Superior temporal gyrus (tissue), 1 donor: ENCODE data around the gene CHN2.
"Not testable (repeated sequence)": the region's sequence is repeated elsewhere in the genome, so short reads cannot be mapped to it uniquely, and the experiment has no call there.

Experiments used
- DNase-seq: peaks from one replicate; pipeline ENCODE4 v3.0.0-alpha.2; 2016; ENCODE audit errors: extremely low spot score

CHN2 gene

DNA sequence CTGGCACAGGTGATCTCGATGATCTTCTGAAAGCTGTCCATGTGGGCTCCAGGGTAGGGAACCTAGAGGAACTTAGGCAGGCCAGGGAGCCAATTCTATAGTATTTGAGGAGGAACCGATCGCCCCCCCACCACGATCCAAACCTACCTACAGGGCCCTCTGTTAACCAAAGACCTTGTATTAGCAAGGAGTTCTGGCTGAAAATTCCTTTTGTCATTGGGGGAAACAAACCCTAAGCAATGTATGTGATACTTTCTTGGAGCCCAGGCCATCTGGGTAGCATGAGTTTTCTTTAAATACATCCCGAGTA, 62.1 kb downstream of the CHN2 start:
- no peak for DNase-seq

DNA sequence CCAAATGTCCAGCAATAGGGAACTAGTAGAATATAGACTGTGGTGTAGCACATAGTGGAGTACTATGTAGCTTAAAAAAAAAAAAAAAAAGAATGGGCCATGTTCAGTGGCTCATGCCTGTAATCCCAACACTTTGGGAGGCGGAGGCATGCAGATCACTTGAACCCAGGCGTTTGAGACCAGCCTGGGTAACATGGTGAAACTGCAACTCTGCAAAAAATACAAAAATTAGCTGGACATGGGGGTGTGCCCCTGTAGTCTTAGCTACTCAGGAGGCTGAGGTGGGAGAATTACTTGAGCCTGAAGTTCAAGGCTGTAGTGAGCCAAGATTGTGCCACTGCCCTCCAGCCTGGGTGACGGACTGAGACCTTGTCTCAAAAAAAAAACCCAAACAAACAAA, 64.4 kb downstream of the CHN2 start:
- no peak for DNase-seq

DNA sequence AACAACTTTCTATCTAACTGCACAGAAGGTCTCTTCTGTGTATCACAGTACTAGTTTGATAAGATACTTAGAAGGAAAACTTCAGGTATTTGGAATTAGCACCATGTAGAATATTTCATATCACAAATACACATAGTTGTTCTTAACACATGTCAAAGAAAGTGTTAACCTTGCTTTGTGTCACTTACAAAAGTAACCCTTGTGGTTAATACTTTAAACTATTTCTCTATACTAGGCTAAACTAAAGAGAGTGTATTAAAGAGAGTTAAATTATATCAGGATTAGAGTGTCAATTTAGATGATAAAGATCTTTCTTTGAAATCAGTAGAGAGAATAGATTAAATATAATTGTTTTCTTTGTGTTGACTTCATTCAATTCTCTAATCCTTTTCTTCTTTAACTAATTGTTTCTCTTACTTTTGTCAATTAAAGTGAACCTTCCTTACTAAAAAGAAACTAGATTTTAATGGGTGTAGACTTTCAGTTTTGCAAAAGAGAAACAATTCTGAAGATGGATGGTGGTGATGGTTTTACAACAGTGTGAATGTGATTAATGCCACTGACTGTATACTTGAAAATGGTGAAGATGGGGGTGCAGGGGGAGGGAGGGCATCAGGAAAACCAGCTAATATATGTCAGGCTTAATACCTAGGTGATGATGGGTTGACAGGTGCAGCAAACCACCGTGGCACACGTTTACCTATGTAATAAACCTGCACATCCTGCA, 67.8 kb downstream of the CHN2 start:
- DNase-seq: no peak

GRCh38 chr7:29263601-29264207, 69.1 kb downstream of the CHN2 start:
- not testable (repeated sequence) for DNase-seq

GRCh38 chr7:29265208-29265923, 70.8 kb downstream of the CHN2 start:
- no peak for DNase-seq

GRCh38 chr7:29269935-29270334, 75.4 kb downstream of the CHN2 start:
- no peak for DNase-seq

DNA sequence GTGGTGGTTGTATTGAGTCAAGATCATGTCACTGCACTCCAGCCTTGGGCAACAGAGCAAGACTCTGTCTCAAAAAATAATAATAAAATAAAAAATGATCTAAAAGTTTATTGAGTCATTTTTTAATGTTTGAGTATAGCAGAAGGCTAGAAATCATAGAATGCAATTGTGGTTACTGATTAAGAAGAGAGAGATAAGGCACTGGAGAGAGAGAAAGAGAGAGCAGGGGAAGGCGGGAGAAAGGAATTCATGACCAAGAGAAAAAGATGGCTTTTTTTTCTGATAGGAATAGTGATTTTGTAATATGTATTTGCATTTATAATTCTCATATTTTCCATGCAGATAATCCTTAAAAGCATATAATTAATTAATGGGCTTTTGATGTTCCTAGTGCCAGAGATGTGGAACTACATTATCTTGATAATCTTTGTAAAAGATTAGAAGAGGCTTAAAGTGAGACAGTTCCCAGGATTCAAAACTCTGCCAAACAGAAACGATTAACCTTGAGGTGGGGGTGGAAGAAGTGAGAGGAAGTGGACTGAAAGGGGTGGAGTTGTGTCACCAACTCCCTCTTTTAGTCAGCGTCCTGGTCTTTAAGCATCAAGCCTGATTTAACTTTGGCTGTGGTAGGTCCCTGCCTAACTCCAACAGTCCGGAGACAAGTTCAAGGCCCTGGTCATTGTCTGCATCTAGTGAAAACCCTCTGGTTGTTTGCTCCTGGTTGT, 76.2 kb downstream of the CHN2 start:
- DNase-seq: no peak

- no peak for DNase-seq
Measured at GRCh38 chr7:29271319-29271658, 76.7 kb downstream of the CHN2 start.

DNA sequence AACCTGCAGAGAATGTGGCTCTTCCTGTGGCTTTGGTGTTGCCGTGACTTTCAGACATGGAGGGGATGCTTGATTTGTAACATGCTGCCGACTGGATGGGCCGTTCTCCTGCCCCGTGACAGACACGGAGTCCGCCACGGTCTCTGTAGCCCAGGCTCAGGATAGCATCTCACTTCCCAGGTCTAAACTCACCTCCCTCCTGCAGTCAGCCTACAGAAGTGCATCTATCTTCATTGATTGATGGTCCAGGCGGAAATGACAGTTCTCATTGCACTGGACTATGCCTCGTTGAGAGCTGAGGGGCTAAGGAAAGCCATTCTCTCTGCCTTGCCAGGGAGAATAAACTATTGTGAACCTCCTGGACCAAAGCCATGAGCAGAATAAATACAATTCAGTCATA, 77.5 kb downstream of the CHN2 start:
- DNase-seq: no peak

GRCh38 chr7:29274146-29275017, 79.8 kb downstream of the CHN2 start:
- peak; percentile 88 for DNase-seq

GRCh38 chr7:29275018-29275318, 80.4 kb downstream of the CHN2 start:
- DNase-seq: no peak

DNA sequence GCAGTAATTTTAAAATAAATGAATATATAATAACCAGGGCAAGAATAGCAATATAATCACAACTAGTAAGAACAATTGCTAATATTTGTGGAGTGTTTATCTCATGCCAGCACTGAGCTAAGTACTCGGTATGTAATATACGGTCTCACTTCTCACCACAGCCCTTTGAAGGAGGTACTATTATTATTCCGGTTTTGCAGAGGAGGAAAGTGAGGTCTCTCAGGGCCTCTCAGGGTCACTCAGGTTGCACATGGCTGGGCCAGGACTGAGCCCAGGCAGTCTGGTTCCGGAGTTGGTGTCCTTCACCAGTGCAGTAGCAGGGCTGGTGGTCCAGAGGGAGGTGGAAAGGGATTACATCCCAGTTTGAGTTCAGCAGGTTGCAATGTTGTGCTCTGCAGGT, 80.9 kb downstream of the CHN2 start:
- DNase-seq: no peak

DNA sequence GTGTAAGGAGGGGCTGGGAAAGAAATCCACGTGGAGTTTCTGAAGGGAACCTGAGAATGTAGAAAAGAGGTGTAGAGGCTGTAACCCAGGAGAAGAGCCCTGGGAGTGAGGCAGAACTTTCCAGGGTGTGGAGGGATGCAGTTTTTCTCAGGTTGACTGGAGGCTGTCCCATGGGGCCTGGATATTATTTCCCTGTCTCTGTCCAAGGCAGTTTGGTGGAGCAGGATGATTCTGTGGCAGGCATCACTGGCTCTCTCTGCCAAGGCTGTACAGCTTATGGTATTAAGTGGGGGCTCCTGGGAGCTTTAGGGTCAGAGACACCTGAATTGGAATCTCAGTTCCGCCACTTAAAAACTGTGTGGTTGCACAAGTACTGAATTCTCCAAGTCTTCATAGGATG, 81.6 kb downstream of the CHN2 start:
- no peak for DNase-seq

DNA sequence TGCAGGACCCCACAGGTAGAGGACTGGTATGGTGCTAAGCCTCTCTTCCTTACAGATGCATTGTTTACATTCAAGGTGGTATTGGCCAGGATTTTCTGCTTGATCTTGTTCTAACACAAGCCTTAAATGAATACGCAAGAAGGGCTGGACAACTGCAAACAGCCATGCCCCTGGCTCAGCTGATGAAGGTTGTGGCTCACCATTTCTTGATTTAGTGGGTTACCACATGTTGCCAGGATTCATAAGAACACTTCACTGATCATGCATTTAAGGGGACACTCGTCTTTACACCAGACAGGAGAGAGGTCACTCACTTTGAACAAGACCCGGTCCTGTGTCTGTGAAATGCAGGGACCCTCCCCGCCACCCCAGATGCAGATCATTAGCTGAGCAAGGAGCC, 82.2 kb downstream of the CHN2 start:
- DNase-seq: no peak

- no peak for DNase-seq
Measured at GRCh38 chr7:29277436-29278215, 83.1 kb downstream of the CHN2 start.

DNA sequence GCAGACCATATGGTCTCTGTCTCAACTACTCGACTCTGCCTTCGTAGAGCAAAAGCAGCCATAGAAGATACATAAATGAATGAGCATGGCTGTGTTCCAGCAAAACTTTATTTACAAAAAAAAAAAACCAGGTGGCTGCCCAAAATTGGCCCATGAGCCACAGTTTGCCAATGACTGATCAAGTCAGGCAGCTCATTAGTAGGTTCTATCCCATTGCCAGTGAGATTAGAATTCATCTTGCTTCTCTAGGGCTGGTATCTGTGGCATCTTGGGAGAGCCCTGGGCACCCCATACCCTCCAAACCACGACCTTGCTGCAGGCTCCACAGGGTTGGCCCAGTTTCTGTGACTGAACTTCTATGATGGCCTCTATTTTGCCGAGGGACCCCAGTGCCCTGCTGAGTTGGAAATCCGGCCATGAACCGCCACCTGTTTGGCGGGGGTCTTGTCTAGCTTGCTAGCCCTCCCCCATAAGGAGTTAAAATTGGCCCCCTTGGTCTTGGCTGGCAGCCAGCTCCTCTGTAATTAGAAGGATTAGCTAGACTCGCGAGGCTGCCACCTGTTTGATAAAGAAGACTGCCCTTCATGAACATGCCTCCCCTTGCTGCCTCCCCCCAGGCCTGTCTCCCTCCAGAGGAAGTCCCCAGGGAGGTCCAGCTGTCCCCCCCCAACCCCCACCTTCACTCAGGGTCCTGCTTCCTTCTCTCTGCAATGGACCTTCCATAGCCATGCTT, 83.9 kb downstream of the CHN2 start:
- no peak for DNase-seq

- DNase-seq: peak; percentile 88
Measured at GRCh38 chr7:29281782-29282541, 87.4 kb downstream of the CHN2 start.

GRCh38 chr7:29282819-29283414, 88.3 kb downstream of the CHN2 start:
- DNase-seq: peak; percentile 44
